Measurements from ENCODE around the gene MBD6. TPM values are rescaled to one million over a fixed set of nuclear protein-coding genes. Genes with fewer than 3 reads are reported as not detected.

MBD6 gene
- total RNA-seq, 1 experiment from 2014 or later = 140 TPM

GRCh38 chr12:57527184-57527583 is 4.6 kb downstream of the MBD6 start:
- Histone ChIP-seq H3K4me1 (ENCODE audit: insufficient read depth, low read length, poor library complexity, severe bottlenecking) (peaks cover 19% of the 10 kb centered on the region), H3K9me3 (ENCODE audit: low read depth, low read length, poor library complexity, severe bottlenecking) (no peaks in the 10 kb centered on the region), H3K27ac (ENCODE audit: low read depth, low read length, poor library complexity, severe bottlenecking) (peak overlapping the region; percentile 22), H3K4me3 (ENCODE audit: low read depth, low read length, poor library complexity, severe bottlenecking) (no peak overlapping the region), H3K27me3 (replicated peaks; ENCODE audit: insufficient read depth, low read depth, low read length, poor library complexity) (no peaks in the 10 kb centered on the region), H3K36me3 (ENCODE audit: insufficient read depth, low read length, poor library complexity, severe bottlenecking) (peaks cover 77% of the 10 kb centered on the region)
- no peak for DNase-seq (ENCODE audit: low spot score)
- no TSS peak for BruUV-seq (replicated peaks)
- ChIA-PET POLR2A (ENCODE audit: low non-redundant PET) (no interaction called here), CTCF (no interaction called here)
- intact Hi-C loops (cut with micrococcal nuclease; ENCODE audit: unreplicated experiment) = no loop called here
- TF ChIP-seq CTCF (conservative IDR thresholded peaks at IDR 0.05; ENCODE audit: low read depth, low read length) (no peak), EZH2 (IDR thresholded peaks at IDR 0.05; ENCODE audit: borderline replicate concordance, low read depth, low read length, poor library complexity, severe bottlenecking) (no peak)

DNA sequence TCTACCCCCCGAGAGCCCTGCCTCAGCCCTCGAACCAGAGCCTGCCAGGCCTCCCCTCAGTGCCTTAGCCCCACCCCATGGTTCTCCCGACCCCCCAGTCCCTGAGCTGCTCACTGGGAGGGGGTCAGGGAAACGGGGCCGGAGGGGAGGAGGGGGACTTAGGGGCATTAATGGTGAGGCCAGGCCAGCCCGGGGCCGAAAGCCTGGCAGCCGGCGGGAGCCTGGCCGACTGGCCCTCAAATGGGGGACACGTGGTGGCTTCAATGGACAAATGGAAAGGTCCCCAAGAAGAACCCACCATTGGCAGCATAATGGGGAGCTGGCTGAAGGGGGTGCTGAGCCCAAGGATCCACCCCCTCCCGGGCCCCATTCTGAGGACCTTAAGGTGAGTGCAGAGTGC is 5.6 kb downstream of the MBD6 start:
- CTCF ChIA-PET = no interaction called here
- Histone ChIP-seq H3K4me3 (ENCODE audit: low read depth, low read length, poor library complexity, severe bottlenecking) (no peak overlapping the region), H3K9me3 (ENCODE audit: low read depth, low read length, poor library complexity, severe bottlenecking) (no peaks in the 10 kb centered on the region), H3K4me1 (ENCODE audit: insufficient read depth, low read length, poor library complexity, severe bottlenecking) (peaks cover 17% of the 10 kb centered on the region), H3K27ac (ENCODE audit: low read depth, low read length, poor library complexity, severe bottlenecking) (no peak overlapping the region), H3K36me3 (ENCODE audit: insufficient read depth, low read length, poor library complexity, severe bottlenecking) (peaks cover 87% of the 10 kb centered on the region), H3K27me3 (replicated peaks; ENCODE audit: insufficient read depth, low read depth, low read length, poor library complexity) (no peaks in the 10 kb centered on the region)
- POLR2A ChIA-PET (ENCODE audit: low non-redundant PET) = no interaction called here
- TF ChIP-seq EZH2 (IDR thresholded peaks at IDR 0.05; ENCODE audit: borderline replicate concordance, low read depth, low read length, poor library complexity, severe bottlenecking) (no peak), CTCF (conservative IDR thresholded peaks at IDR 0.05; ENCODE audit: low read depth, low read length) (no peak)
- BruUV-seq (replicated peaks) = no TSS peak
- intact Hi-C loops (cut with micrococcal nuclease; ENCODE audit: unreplicated experiment) = no loop called here
- no peak for DNase-seq (ENCODE audit: low spot score)

DNA sequence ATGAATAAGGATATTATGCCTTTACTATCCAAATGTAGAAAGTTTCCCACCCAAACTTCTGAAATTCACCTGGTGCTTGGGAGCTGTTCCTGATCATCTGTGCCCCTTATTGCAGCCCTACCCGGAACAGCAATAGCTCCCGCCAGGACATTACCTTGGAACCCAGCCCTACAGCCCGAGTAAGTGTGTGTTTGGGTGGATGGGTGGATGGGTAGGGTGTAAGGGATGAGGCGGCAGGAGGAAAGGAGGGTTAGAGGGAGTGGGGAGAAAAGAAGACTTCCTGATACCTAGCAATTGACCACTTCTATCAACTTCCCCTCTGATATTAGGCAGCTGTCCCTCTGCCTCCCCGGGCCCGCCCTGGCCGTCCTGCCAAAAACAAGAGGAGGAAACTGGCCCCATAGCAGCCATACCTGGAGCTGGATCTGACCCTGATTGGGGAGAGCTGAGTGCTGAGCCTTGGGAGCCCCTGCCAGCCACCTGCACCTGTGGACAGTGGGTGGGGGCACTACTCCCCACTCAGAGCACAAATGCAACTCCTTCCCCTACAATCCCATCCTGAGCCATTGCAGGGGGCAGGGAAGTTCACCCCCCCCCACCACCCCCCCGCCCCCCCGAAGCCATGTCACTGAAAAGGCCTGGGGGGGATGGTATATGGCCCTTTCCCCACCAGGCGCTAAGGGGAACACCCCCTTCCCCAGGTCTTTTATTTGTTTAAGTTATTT is 6.4 kb downstream of the MBD6 start:
- H3K36me3 ChIP-seq (ENCODE audit: insufficient read depth, low read length, poor library complexity, severe bottlenecking) = peaks cover 89% of the 10 kb centered on the region

More for the DNA sequence above, 6.4 kb downstream of the MBD6 start:
- TF ChIP-seq EZH2 (IDR thresholded peaks at IDR 0.05; ENCODE audit: borderline replicate concordance, low read depth, low read length, poor library complexity, severe bottlenecking) (no peak), CTCF (conservative IDR thresholded peaks at IDR 0.05; ENCODE audit: low read depth, low read length) (no peak)
- Histone ChIP-seq H3K4me3 (ENCODE audit: low read depth, low read length, poor library complexity, severe bottlenecking) (no peak overlapping the region), H3K4me1 (ENCODE audit: insufficient read depth, low read length, poor library complexity, severe bottlenecking) (peaks cover 10% of the 10 kb centered on the region), H3K27me3 (replicated peaks; ENCODE audit: insufficient read depth, low read depth, low read length, poor library complexity) (no peaks in the 10 kb centered on the region), H3K27ac (ENCODE audit: low read depth, low read length, poor library complexity, severe bottlenecking) (no peak overlapping the region), H3K9me3 (ENCODE audit: low read depth, low read length, poor library complexity, severe bottlenecking) (no peaks in the 10 kb centered on the region)
- CTCF ChIA-PET = no interaction called here
- POLR2A ChIA-PET (ENCODE audit: low non-redundant PET) = no interaction called here
- no peak for DNase-seq (ENCODE audit: low spot score)
- no TSS peak for BruUV-seq (replicated peaks)
- intact Hi-C loops (cut with micrococcal nuclease; ENCODE audit: unreplicated experiment) = no loop called here

All from A673 (cell line).